Astrocyte (in vitro differentiated cells and primary cell): ENCODE results near the gene ATRIP.

Experiments
- CTCF ChIP-seq: IDR thresholded peaks from 2 replicates; pipeline ENCODE4 v1.5.1; 2011; ENCODE audit warnings: low read depth, mild to moderate bottlenecking, inconsistent platforms, low read length, moderate library complexity; ENCODE audit not compliant: insufficient read depth
- EZH2 ChIP-seq: IDR thresholded peaks from 2 replicates; pipeline ENCODE4 v1.6.1; 2012; ENCODE audit warnings: mild to moderate bottlenecking, low read length, inconsistent platforms; ENCODE audit not compliant: insufficient read depth

- no peak for TF ChIP-seq CTCF
- TF ChIP-seq EZH2: no peak
Observed at GRCh38 chr3:48459773-48460516, 13.4 kb downstream of the ATRIP start.
